H9 (cell line): ENCODE results near the gene BORCS8. TPM values are rescaled to one million over a fixed set of nuclear protein-coding genes. Genes with fewer than 3 reads are reported as not detected.

ENCODE experiments used
- DNase-seq: peaks from one replicate; pipeline ENCODE4 v3.0.0-alpha.2; 2017
- H2AFZ ChIP-seq: one replicate; pipeline ENCODE4 v1.6.1; 2013; ENCODE audit warnings: mild to moderate bottlenecking, low read length, control low read depth, moderate library complexity
- H2AK5ac ChIP-seq: 2 replicates; pipeline ENCODE4 v1.6.1; 2013; ENCODE audit warnings: low read length, control low read depth, mixed read lengths; ENCODE audit not compliant: insufficient read length
- H2BK120ac ChIP-seq: one replicate; pipeline ENCODE4 v1.6.1; 2013; ENCODE audit warnings: low read depth, mild to moderate bottlenecking, low read length, control low read depth, inconsistent platforms; ENCODE audit not compliant: poor library complexity, severe bottlenecking
- H2BK12ac ChIP-seq: 2 replicates; pipeline ENCODE4 v1.6.1; 2013; ENCODE audit warnings: low read length, control low read depth, mixed read lengths, low read depth; ENCODE audit not compliant: insufficient read length
- H2BK15ac ChIP-seq: 2 replicates; pipeline ENCODE4 v1.6.1; 2013; ENCODE audit warnings: low read depth, low read length, control low read depth
- H2BK20ac ChIP-seq: one replicate; pipeline ENCODE4 v1.6.1; 2013; ENCODE audit warnings: low read depth, mild to moderate bottlenecking, low read length, control low read depth, inconsistent platforms; ENCODE audit not compliant: poor library complexity, severe bottlenecking
- H2BK5ac ChIP-seq: 2 replicates; pipeline ENCODE4 v1.6.1; 2013; ENCODE audit warnings: low read length, control low read depth, mixed read lengths; ENCODE audit not compliant: insufficient read length
- H3K14ac ChIP-seq: 2 replicates; pipeline ENCODE4 v1.6.1; 2013; ENCODE audit warnings: low read length, control low read depth; ENCODE audit not compliant: insufficient read depth
- H3K18ac ChIP-seq: 2 replicates; pipeline ENCODE4 v1.6.1; 2013; ENCODE audit warnings: low read depth, mild to moderate bottlenecking, mixed read lengths, low read length, control low read depth; ENCODE audit not compliant: insufficient read length
- H3K23ac ChIP-seq: 2 replicates; pipeline ENCODE4 v1.6.1; 2013; ENCODE audit warnings: low read length, control low read depth, mixed read lengths, low read depth; ENCODE audit not compliant: insufficient read length
- H3K23me2 ChIP-seq: 2 replicates; pipeline ENCODE4 v1.6.1; 2013; ENCODE audit warnings: low read depth, mild to moderate bottlenecking, mixed read lengths, low read length, control low read depth; ENCODE audit not compliant: insufficient read length, poor library complexity, severe bottlenecking
- H3K27ac ChIP-seq: 2 replicates; pipeline ENCODE4 v1.5.1; 2013; ENCODE audit warnings: low read length, control low read depth, mixed read lengths, low read depth; ENCODE audit not compliant: insufficient read length
- H3K27me3 ChIP-seq: 2 replicates; pipeline ENCODE4 v1.6.1; 2013; ENCODE audit warnings: low read length, control low read depth, inconsistent platforms; ENCODE audit not compliant: insufficient read depth
- H3K4ac ChIP-seq: 2 replicates; pipeline ENCODE4 v1.6.1; 2013; ENCODE audit warnings: low read depth, mild to moderate bottlenecking, control low read depth, inconsistent platforms, low read length, moderate library complexity
- H3K4me1 ChIP-seq: 2 replicates; pipeline ENCODE4 v1.6.1; 2013; ENCODE audit warnings: low read length, control low read depth, inconsistent platforms; ENCODE audit not compliant: insufficient read depth
- H3K4me2 ChIP-seq: 2 replicates; pipeline ENCODE4 v1.6.1; 2013; ENCODE audit warnings: low read length, control low read depth, mixed read lengths; ENCODE audit not compliant: insufficient read length, insufficient read depth
- H3K56ac ChIP-seq: 2 replicates; pipeline ENCODE4 v1.6.1; 2013; ENCODE audit warnings: low read depth, mild to moderate bottlenecking, mixed read lengths, low read length, control low read depth; ENCODE audit not compliant: insufficient read length
- H3K79me1 ChIP-seq: 2 replicates; pipeline ENCODE4 v1.6.1; 2013; ENCODE audit warnings: low read depth, mild to moderate bottlenecking, moderate library complexity, low read length, control low read depth, inconsistent platforms; ENCODE audit not compliant: insufficient read depth, poor library complexity, severe bottlenecking
- H3K79me2 ChIP-seq: 2 replicates; pipeline ENCODE4 v1.6.1; 2013; ENCODE audit warnings: low read length, control low read depth, inconsistent platforms; ENCODE audit not compliant: insufficient read depth
- H3K9ac ChIP-seq: 2 replicates; pipeline ENCODE4 v1.6.1; 2013; ENCODE audit warnings: low read length, control low read depth, mixed read lengths; ENCODE audit not compliant: insufficient read length; ENCODE audit errors: extremely low read depth
- H3K9me3 ChIP-seq: one replicate; pipeline ENCODE4 v1.6.1; 2013; ENCODE audit warnings: low read depth, low read length, inconsistent platforms; ENCODE audit not compliant: control insufficient read depth
- H3T11ph ChIP-seq: one replicate; pipeline ENCODE4 v1.6.1; 2013; ENCODE audit warnings: mild to moderate bottlenecking, low read length, control low read depth, inconsistent platforms
- H4K20me1 ChIP-seq: one replicate; pipeline ENCODE4 v1.6.1; 2013; ENCODE audit not compliant: control insufficient read depth, insufficient read length, insufficient read depth
- H4K5ac ChIP-seq: 2 replicates; pipeline ENCODE4 v1.6.1; 2013; ENCODE audit warnings: low read depth, mild to moderate bottlenecking, mixed read lengths, low read length, control low read depth; ENCODE audit not compliant: insufficient read length
- H4K8ac ChIP-seq: replicated peaks from 2 replicates; pipeline ENCODE4 v1.6.1; 2013; ENCODE audit warnings: low read length, control low read depth, mixed read lengths, low read depth; ENCODE audit not compliant: insufficient read length
- H4K91ac ChIP-seq: 2 replicates; pipeline ENCODE4 v1.6.1; 2013; ENCODE audit warnings: low read depth, mild to moderate bottlenecking, moderate library complexity, mixed read lengths, low read length, control low read depth; ENCODE audit not compliant: insufficient read length
- H3K27ac Mint-ChIP-seq, 3 experiments: 2 replicates in 2 of 3; 3 replicates in 1 of 3; pipeline ENCODE4 v1.8.0; 2020 to 2021; ENCODE audit warnings: mixed read lengths in 3 of 3, mild to moderate bottlenecking in 1 of 3, moderate library complexity in 1 of 3
- H3K27me3 Mint-ChIP-seq: 2 replicates; pipeline ENCODE4 v1.8.0; 2021; ENCODE audit warnings: low read depth, mild to moderate bottlenecking, moderate library complexity, mixed read lengths
- H3K36me3 Mint-ChIP-seq, 3 experiments: 2 replicates in 2 of 3; 3 replicates in 1 of 3; pipeline ENCODE4 v1.8.0; 2020 to 2021; ENCODE audit warnings: low read depth in 3 of 3, mixed read lengths in 3 of 3; ENCODE audit not compliant: insufficient read depth in 1 of 3
- H3K4me1 Mint-ChIP-seq, 2 experiments: 2 replicates each; pipeline ENCODE4 v1.8.0; 2020; ENCODE audit warnings: mixed read lengths in 2 of 2
- H3K4me3 Mint-ChIP-seq, 2 experiments: 2 replicates in 1 of 2; 3 replicates in 1 of 2; pipeline ENCODE4 v1.8.0; 2020 to 2021; ENCODE audit warnings: mild to moderate bottlenecking in 2 of 2, mixed read lengths in 2 of 2, moderate library complexity in 1 of 2
- H3K9me3 Mint-ChIP-seq, 2 experiments: 2 replicates in 1 of 2; 3 replicates in 1 of 2; pipeline ENCODE4 v1.8.0; 2020; ENCODE audit warnings: mild to moderate bottlenecking in 2 of 2, mixed read lengths in 2 of 2, moderate library complexity in 1 of 2
- WGBS: extraction: QIAGEN DNeasy Blood & Tissue Kit; methylation state at CpG from one replicate; pipeline ENCODE4 v1.1.7; 2013; ENCODE audit warnings: missing lambda C conversion rate, low lambda C conversion rate, mixed read lengths; ENCODE audit not compliant: insufficient read length; ENCODE audit errors: extremely low coverage; 5-methylcytosine and 5-hydroxymethylcytosine counted together
- total RNA-seq: library from RNA; stranded (reverse); gene quantifications from 2 replicates; pipeline ENCODE4 v1.2.1, GENCODE V29; 2021
- TF ChIP-seq, protein P1 (sequence below): fragments of 200-600 bp; sonication (generic); conservative IDR thresholded peaks from 3 replicates; pipeline ENCODE4 v1.8.0; 2021; ENCODE audit warnings: antibody characterized with exemption, mild to moderate bottlenecking

The BORCS8 gene
- total RNA-seq, 1 experiment from 2014 or later: 20.4 TPM

DNA sequence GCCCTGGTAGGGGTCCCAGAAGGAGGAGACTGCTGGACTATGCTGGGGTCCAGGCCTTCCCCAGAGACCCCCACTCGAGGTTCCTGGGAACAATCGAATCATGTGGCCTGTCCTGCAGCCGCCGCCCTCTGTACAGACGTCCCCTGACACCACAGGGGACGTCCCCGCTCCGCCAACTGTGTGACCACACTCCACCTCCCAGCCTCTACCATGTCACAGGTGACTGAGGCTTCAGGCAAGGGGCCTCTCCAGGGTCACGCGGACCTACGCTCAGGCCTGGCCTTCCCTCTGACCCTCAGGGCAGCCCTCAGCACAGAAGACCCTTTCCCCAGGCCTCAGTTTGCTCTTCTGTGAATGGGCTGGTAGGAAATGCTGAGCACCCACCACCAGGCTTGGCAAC lies 40.5 kb downstream of the BORCS8 start:
- H4K20me1 ChIP-seq: no peaks in the 10 kb centered on the region
- H3K23ac ChIP-seq: no peak overlapping the region
- no peaks in the 10 kb centered on the region for H3K23me2 ChIP-seq
- Mint-ChIP-seq H3K9me3 (no peaks in the 10 kb centered on the region; a peak in 1 of 5 replicates), H3K27ac (no peak overlapping the region), H3K36me3 (no peaks in the 10 kb centered on the region; a peak in 1 of 7 replicates), H3K4me3 (no peak overlapping the region; a peak in 1 of 5 replicates), H3K4me1 (peaks cover 6 to 11% of the 10 kb centered on the region in 2 experiments; a peak in 3 of 4 replicates), H3K27me3 (peaks cover 15% of the 10 kb centered on the region)
- no peak overlapping the region for H2BK15ac ChIP-seq
- H4K5ac ChIP-seq: no peak overlapping the region
- no peaks in the 10 kb centered on the region for H3K79me2 ChIP-seq
- no peaks in the 10 kb centered on the region for H3K27me3 ChIP-seq
- no peak overlapping the region for H2BK120ac ChIP-seq
- no peak overlapping the region for H3K4me2 ChIP-seq
- no peak for DNase-seq
- no peaks in the 10 kb centered on the region for H3K79me1 ChIP-seq
- no peak overlapping the region for H4K91ac ChIP-seq
- no peak overlapping the region for H3K14ac ChIP-seq
- no peak overlapping the region for H3K4ac ChIP-seq
- H3K4me1 ChIP-seq: no peaks in the 10 kb centered on the region
- H3K9me3 ChIP-seq: no peaks in the 10 kb centered on the region
- WGBS: no CpG with 5 or more reads among the region's 11 CpGs
- H2AFZ ChIP-seq: no peak overlapping the region
- no peak overlapping the region for H3K56ac ChIP-seq
- H2BK12ac ChIP-seq: no peak overlapping the region
- H3K18ac ChIP-seq: no peak overlapping the region
- H3K27ac ChIP-seq: no peak overlapping the region
- no peak overlapping the region for H3T11ph ChIP-seq
- no peak overlapping the region for H4K8ac ChIP-seq
- no peak overlapping the region for H2BK20ac ChIP-seq
- no peak overlapping the region for H3K9ac ChIP-seq
- no peak overlapping the region for H2AK5ac ChIP-seq
- TF ChIP-seq, protein P1, sequence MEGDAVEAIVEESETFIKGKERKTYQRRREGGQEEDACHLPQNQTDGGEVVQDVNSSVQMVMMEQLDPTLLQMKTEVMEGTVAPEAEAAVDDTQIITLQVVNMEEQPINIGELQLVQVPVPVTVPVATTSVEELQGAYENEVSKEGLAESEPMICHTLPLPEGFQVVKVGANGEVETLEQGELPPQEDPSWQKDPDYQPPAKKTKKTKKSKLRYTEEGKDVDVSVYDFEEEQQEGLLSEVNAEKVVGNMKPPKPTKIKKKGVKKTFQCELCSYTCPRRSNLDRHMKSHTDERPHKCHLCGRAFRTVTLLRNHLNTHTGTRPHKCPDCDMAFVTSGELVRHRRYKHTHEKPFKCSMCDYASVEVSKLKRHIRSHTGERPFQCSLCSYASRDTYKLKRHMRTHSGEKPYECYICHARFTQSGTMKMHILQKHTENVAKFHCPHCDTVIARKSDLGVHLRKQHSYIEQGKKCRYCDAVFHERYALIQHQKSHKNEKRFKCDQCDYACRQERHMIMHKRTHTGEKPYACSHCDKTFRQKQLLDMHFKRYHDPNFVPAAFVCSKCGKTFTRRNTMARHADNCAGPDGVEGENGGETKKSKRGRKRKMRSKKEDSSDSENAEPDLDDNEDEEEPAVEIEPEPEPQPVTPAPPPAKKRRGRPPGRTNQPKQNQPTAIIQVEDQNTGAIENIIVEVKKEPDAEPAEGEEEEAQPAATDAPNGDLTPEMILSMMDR: no peak
- no peak overlapping the region for H2BK5ac ChIP-seq
